ENCODE measurements around the gene CLN5.
"Not testable (repeated sequence)": the region's sequence is repeated elsewhere in the genome, so short reads cannot be mapped to it uniquely, and the experiment has no call there.

CLN5 gene

DNA sequence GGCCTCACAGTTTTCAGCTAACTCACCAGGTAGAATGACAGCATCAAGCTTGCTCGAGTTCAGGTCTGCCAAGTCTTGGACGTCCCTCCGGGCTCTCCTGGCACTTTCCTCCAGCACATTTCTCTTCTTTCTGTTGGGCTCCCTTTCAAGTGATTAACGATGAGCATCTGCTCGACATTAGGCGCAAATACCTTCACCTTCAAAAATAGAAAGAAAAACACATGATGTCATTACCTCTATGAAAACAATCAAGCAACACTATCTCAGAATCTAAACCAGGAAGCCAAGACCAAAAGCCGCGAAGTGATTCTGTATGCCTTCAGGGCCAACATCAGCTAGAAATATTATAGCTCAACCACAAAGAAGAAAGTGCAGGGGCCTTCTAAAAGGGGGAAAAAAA is 15.4 kb upstream of the CLN5 start:
- peak; percentile 40 for DNase-seq

DNA sequence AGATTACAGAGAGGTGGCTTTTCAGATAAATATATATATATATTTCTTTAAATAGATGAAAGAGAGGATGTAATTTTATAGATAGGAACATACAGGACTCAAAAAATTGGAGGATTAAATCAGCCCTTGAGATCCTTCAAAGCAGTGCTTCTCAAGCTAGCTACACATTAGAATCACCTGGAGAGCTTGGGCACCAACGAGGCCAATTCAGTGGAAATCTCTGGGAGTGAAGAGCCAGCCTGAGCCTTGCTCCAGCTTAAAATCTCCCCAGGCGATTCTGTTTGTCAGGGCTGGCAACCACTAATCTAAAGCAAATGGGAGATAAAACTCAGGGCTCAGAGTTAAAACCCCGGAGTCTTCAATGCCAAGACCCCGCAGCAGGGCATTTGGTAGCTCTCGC is 15.0 kb upstream of the CLN5 start:
- no peak for DNase-seq

DNA sequence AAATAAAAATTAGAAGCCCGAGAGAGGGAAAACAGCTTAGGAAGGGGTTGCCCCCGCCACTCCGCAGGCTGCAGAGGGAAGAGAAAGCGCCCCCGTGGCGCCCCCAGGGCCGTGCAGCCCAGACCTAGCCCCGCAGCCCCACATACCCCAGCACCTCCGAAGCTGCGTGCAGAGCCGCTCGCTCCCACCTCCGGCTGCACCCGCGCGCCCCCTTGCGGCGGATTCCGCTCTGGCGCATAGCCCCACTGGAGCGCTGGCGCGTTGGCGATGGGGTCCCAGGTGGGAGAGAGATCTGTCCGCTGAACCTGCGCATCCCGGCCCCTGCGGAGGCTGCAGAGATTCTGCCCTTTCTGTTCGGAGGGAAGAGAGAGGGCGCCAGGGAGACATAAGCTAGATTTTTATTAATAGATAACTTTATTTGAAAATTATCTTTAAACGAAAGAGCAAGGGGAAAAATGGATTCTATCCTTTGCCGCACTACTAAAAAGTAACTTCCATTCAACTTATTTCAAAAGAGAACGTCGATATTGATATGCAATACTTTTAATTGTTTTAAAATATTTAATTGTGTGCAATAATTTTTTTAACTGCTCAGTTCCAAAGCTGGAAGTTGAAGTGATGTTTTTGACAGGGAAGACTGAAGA is 11.7 kb upstream of the CLN5 start:
- peak; percentile 47 for DNase-seq

- DNase-seq = no peak
These were observed 9.8 kb upstream of the CLN5 start for GRCh38 chr13:76982061-76982460.

- no peak for DNase-seq
These were observed 8.2 kb upstream of the CLN5 start for GRCh38 chr13:76983676-76984075.

- no peak for DNase-seq
These were observed 467 bp upstream of the CLN5 start for GRCh38 chr13:76991432-76991795.

- DNase-seq = no peak
These were observed 694 bp downstream of the CLN5 start for GRCh38 chr13:76992548-76993001.

DNA sequence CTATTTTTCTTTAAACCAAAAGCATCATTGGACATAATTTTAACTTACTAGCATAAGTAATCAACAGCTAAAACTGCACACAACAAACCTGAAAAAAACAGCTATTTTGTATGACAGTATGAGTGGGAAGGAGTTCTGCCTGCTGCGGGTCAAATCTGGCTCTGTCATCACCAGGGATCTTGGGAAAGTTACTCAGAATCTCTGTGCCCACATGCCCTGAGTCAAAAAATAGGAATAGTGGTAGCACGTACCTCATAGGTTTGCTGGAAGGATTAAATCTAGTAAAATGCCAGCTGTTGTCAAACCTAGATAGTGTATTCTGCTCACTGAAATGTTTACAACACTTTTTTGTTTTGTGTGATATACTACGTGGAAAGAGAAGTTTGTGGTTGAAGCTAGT is 1.1 kb downstream of the CLN5 start:
- DNase-seq = no peak

DNA sequence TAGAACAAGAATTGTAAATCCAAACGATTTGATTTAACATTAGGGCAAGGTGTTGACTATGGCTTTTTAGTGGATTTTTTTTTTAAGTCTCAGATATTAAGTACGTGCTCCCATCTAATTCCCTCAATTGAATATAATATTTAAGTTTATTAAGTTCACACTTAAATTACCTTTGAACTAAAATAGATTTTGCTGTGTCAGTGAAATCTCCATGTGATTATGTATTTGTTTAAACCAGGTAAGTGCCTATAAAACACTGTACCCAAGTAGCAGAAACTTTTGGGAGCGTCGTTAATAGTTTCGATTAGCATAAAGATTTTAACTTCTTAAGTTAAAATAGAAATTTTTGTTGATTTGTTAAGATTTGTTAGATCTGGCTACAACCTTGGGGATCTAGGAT is 1.6 kb downstream of the CLN5 start:
- no peak for DNase-seq

GRCh38 chr13:76994281-76994680 is 2.4 kb downstream of the CLN5 start:
- DNase-seq = no peak

DNA sequence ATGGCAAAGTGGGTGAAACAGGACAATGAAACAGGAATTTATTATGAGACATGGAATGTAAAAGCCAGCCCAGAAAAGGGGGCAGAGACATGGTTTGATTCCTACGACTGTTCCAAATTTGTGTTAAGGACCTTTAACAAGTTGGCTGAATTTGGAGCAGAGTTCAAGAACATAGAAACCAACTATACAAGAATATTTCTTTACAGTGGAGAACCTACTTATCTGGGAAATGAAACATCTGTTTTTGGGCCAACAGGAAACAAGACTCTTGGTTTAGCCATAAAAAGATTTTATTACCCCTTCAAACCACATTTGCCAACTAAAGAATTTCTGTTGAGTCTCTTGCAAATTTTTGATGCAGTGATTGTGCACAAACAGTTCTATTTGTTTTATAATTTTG is 8.6 kb downstream of the CLN5 start:
- DNase-seq = no peak

DNA sequence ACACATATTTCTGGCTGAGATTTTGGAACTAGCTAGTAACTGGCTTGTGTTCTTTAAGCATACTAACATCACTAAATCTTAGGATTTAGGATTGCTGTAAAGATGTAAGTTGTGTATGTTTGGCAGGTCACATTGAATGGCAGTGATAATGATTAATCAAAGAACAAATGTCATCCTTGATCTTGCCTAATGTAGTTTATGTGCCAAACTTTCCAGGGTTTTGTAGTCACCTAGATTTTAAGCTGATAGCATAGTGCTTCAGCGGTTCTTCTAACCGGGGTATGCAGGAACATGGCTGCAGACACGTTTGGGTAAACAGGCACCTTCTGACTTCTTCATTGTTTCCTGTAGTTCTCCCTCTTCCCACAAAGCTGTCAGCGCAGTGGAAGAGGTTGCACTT is 9.7 kb downstream of the CLN5 start:
- no peak for DNase-seq

GRCh38 chr13:77001963-77002587 is 10.2 kb downstream of the CLN5 start:
- DNase-seq = no peak

- peak; percentile 38 for DNase-seq
These were observed 10.8 kb downstream of the CLN5 start for GRCh38 chr13:77002590-77003190.

DNA sequence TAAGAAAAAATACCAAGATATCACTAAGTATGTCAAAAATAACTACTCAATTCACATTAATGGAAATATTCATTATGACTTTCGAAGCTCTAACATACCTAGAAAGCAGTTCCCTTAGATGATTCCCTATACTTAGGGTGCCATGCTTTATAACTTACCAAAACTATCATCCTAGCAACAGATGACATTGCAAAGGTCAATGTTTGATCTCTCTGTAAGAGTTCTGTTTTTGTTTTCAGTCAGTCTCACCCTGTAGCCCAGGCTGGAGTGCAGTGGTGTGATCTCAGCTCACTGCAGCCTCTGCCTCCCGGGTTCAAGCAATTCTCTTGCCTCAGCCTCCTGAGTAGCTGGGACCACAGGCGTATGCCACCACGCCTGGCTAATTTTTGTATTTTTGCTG is 16.5 kb downstream of the CLN5 start:
- not testable (repeated sequence) for DNase-seq

GRCh38 chr13:77009011-77009410 is 17.1 kb downstream of the CLN5 start:
- no peak for DNase-seq

DNA sequence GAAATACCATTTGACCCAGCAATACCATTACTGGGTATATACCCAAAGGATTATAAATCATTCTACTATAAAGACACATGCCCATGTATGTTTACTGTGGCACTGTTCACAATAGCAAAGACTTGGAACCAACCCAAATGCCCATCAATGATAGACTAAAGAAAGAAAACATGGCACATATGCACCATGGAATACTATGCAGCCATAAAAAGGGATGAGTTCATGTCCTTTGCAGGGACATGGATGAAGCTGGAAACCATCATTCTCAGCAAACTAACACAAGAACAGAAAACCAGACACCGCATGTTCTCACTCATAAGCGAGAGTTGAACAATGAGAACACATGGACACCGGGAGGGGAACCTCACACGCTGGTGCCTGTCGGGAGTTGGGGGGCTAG is 17.8 kb downstream of the CLN5 start:
- not testable (repeated sequence) for DNase-seq

DNA sequence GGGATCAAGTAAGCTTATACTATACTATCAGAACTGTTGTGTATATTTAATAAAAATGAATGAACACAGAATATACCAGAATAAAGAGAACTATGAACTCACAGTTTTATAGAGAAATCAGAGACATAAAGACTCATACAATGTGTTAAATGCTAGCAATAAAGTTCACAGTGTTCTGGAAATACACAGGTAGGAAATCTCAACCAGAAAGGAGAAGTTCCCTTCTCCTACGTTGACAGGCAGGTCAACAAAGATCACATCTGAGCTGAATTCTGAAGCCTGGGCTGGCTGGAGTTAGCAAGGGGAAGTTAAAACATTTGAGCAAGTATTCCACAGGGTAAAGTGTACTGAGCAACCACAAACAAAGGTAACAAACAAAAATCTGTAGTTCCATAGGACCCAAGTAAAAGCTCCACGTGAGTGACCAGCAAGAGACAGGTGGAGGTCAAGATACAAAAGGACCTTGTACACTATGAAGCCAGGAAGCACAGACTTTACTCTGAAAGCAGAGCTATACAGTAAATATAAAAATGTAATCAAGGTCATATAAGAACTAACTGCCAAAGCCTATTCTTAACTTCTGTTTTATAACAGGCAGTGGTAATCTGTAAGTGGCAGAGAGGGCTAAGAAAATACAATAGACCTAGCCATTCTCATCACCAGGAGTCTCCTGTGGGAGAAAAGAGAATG is 22.1 kb downstream of the CLN5 start:
- DNase-seq = no peak

- no peak for DNase-seq
These were observed 23.2 kb downstream of the CLN5 start for GRCh38 chr13:77014906-77015685.

DNA sequence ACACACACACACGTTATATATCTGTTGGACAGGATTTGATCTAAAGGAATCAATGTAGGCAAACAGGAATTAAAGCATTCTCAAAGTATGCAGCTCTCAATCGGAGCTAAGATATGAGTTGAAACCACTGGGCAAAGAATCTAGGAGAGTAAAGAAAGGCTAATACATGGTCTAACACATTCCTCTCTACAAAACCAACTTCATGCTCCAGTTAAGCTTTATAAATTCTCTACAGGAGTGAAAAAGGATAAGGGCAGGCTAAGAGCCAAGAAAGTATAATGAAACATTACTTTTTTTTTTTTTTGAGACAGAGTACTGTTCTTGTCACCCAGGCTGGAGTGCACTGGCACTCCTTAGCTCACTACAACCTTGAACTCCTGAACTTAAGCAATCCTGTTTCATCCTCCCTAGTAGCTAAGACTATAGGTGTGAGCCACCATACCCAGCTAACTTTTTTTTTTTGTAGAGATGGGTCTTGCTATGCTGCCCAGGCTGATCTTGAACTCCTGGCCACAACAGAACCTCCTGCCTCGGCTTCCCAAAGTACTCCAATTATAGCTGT is 24.5 kb downstream of the CLN5 start:
- DNase-seq = no peak

- no peak for DNase-seq
These were observed 25.2 kb downstream of the CLN5 start for GRCh38 chr13:77016888-77017623.

DNA sequence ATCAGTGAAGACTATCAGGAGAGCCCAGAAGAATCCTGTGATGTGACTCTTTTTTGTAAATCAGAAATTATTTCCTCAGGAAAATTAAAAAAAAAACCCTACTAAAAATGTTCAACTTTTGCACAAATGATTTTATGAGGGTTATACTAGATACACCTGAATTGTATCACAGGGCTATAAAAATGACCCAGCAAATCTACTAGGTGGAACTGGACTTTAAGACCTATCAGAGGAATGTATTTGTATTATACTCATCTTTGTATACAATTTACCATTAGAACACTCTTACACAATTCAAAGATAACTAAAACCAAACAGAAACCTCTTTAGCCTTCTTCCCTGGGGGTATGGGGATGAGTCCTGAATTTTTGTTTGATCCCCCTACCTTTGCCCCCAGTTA is 27.9 kb downstream of the CLN5 start:
- no peak for DNase-seq

Measured in NCI-H1694 treated with DMSO at 0.1 percent for 48 hours (cell line).